A673 (cell line): ENCODE data around the gene NRG3.

ENCODE experiments used
- EZH2 ChIP-seq: fragments of 200-600 bp; sonication (generic); IDR thresholded peaks from 2 replicates; pipeline ENCODE4 v1.6.1; 2017; ENCODE audit warnings: borderline replicate concordance, low read depth, mild to moderate bottlenecking, mixed read lengths, antibody characterized with exemption, low read length; ENCODE audit not compliant: poor library complexity, severe bottlenecking
- TF ChIP-seq, protein P1 (sequence below): fragments of 300-800, 200-600 bp; sonication (generic); conservative IDR thresholded peaks from 2 replicates; pipeline ENCODE4 v1.5.1; 2017; ENCODE audit warnings: low read depth, mild to moderate bottlenecking, antibody characterized with exemption, low read length, moderate library complexity, mixed read lengths

DNA sequence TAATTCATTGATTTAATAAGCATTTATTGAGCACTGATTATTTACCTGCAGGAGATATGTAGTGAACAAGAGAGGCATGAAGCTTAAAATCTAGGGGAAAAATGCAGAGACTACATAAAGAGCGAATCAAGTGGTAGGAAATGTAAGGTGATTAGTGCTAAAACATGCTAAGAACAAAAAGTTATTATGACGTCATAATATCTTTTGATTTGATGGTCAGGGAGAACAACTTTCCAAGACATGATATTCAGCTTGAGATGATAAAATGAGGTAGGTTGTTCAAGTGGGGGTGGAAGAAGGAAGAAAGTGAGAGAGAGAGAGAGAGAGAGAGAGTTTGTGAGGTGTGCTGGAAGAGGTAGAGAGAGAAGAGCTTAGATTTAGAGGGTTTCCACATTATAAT, 317.7 kb downstream of the NRG3 start:
- TF ChIP-seq, protein P1, sequence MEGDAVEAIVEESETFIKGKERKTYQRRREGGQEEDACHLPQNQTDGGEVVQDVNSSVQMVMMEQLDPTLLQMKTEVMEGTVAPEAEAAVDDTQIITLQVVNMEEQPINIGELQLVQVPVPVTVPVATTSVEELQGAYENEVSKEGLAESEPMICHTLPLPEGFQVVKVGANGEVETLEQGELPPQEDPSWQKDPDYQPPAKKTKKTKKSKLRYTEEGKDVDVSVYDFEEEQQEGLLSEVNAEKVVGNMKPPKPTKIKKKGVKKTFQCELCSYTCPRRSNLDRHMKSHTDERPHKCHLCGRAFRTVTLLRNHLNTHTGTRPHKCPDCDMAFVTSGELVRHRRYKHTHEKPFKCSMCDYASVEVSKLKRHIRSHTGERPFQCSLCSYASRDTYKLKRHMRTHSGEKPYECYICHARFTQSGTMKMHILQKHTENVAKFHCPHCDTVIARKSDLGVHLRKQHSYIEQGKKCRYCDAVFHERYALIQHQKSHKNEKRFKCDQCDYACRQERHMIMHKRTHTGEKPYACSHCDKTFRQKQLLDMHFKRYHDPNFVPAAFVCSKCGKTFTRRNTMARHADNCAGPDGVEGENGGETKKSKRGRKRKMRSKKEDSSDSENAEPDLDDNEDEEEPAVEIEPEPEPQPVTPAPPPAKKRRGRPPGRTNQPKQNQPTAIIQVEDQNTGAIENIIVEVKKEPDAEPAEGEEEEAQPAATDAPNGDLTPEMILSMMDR, result no peak
- TF ChIP-seq EZH2, result no peak
